ENCODE measurements around the gene PCBD2. TPM values are rescaled to one million over a fixed set of nuclear protein-coding genes. Genes with fewer than 3 reads are reported as not detected.

The PCBD2 gene
- total RNA-seq, 1 experiment from 2014 or later, result 17.6 TPM

DNA sequence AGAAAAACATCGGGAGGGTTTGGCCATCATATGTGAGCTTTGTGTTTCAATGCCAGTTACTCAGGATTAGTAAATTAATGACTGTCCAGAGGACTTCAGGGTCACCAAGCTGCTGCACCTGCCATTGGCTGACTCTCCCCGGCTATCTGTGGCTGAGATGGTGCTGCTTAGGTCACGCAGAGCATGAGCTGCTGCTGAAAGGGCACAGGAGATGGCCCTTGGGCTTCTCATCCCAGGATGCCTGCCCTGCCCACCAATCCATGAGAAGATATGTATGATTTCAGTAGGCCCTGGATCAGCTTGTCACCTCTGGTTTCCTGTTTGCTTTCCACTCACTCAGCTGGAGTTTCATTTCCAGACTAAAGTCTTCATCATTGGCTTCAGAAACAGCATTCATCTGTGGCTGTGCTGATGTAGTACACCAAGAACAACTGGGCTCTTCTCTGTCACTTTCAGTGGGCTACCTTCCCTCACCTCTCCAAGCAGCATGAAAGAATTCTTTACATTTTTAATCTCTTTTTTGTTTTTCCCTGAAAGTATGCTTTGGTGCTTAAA, 60.4 kb downstream of the PCBD2 start:
- H3K9me2 ChIP-seq (ENCODE audit: insufficient read depth), result no peaks in the 10 kb centered on the region
- DNase-seq, result no peak
- no peak overlapping the region for H2AFZ ChIP-seq
- intact Hi-C loops (cut with micrococcal nuclease; ENCODE audit: unreplicated experiment), result no loop called here
- no peak overlapping the region for H3K4me2 ChIP-seq
- H3K4me1 ChIP-seq (replicated peaks; ENCODE audit: insufficient read depth), result peaks cover 28% of the 10 kb centered on the region
- peaks cover 24% of the 10 kb centered on the region; the same call in 1 of the 2 replicates for H3F3A ChIP-seq (ENCODE audit: insufficient read depth, low read depth)
- no peak overlapping the region for H3K4me3 ChIP-seq
- H3K27me3 ChIP-seq (ENCODE audit: insufficient read depth, low read depth), result no peaks in the 10 kb centered on the region
- no TSS peak for BruUV-seq (replicated peaks)
- no peaks in the 10 kb centered on the region for H3K36me3 ChIP-seq (ENCODE audit: low read depth)
- H3K27ac ChIP-seq, result no peak overlapping the region
- ChIA-PET CTCF (no interaction called here), POLR2A (ENCODE audit: unreplicated experiment) (no interaction called here)
- H4K20me1 ChIP-seq (ENCODE audit: insufficient read depth), result no peaks in the 10 kb centered on the region
- no peaks in the 10 kb centered on the region for H3K9me3 ChIP-seq (ENCODE audit: insufficient read depth, low read depth)
- no peaks in the 10 kb centered on the region for H3K79me2 ChIP-seq (ENCODE audit: low read depth)
- TF ChIP-seq, protein P1, sequence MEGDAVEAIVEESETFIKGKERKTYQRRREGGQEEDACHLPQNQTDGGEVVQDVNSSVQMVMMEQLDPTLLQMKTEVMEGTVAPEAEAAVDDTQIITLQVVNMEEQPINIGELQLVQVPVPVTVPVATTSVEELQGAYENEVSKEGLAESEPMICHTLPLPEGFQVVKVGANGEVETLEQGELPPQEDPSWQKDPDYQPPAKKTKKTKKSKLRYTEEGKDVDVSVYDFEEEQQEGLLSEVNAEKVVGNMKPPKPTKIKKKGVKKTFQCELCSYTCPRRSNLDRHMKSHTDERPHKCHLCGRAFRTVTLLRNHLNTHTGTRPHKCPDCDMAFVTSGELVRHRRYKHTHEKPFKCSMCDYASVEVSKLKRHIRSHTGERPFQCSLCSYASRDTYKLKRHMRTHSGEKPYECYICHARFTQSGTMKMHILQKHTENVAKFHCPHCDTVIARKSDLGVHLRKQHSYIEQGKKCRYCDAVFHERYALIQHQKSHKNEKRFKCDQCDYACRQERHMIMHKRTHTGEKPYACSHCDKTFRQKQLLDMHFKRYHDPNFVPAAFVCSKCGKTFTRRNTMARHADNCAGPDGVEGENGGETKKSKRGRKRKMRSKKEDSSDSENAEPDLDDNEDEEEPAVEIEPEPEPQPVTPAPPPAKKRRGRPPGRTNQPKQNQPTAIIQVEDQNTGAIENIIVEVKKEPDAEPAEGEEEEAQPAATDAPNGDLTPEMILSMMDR (conservative IDR thresholded peaks at IDR 0.05), result no peak
- no peak for TF ChIP-seq EZH2 (IDR thresholded peaks at IDR 0.05; ENCODE audit: low read depth)

DNA sequence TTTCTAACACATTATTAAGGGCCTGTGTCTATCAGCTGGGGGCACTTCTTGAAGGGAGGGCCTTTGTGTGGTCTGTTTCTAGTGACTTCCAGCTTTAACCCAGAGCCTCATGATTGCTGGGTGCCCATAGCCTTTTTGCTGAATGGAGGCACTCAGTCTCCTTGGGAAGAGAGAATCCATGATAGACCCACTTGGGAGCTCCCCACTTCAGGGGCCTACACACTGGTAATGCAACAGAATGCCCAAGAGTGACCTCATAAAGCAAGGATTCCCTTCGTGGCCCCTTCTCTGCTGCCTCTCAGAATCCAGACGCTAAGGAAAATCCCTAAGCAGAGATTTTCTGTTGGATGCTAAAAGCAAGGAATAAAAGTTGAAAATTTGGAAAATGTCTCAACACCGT, 62.7 kb downstream of the PCBD2 start, which contains the start of gene CATSPER3:
Gene CATSPER3, plus strand, starts transcription at position 301 of the 400 bp plus-strand sequence. Its CDS starts 85 bp downstream, at position 386.
- CTCF ChIA-PET, result no interaction called here
- H3K9me3 ChIP-seq (ENCODE audit: insufficient read depth, low read depth), result no peaks in the 10 kb centered on the region
- H3K4me2 ChIP-seq, result peak within 1 kb of the TSS; percentile 54
- H3F3A ChIP-seq (ENCODE audit: insufficient read depth, low read depth), result peaks cover 24% of the 10 kb centered on the region; the same call in 1 of the 2 replicates
- H3K27me3 ChIP-seq (ENCODE audit: insufficient read depth, low read depth), result no peaks in the 10 kb centered on the region
- no peaks in the 10 kb centered on the region for H3K79me2 ChIP-seq (ENCODE audit: low read depth)
- no TSS peak for BruUV-seq (replicated peaks)
- H3K36me3 ChIP-seq (ENCODE audit: low read depth), result no peaks in the 10 kb centered on the region
- no peak for DNase-seq
- TF ChIP-seq, protein P1 (conservative IDR thresholded peaks at IDR 0.05), result no peak
- no peak for TF ChIP-seq EZH2 (IDR thresholded peaks at IDR 0.05; ENCODE audit: low read depth)
- H4K20me1 ChIP-seq (ENCODE audit: insufficient read depth), result no peaks in the 10 kb centered on the region
- POLR2A ChIA-PET (ENCODE audit: unreplicated experiment), result interaction anchor here (0.7 kb wide), 1 partner anchor 19 kb away, joined by 8 read pairs; no protein-coding TSS in a partner anchor
- intact Hi-C loops (cut with micrococcal nuclease; ENCODE audit: unreplicated experiment), result no loop called here
- H2AFZ ChIP-seq, result no peak within 1 kb of the TSS
- no peak within 1 kb of the TSS for H3K4me3 ChIP-seq
- peaks cover 28% of the 10 kb centered on the region for H3K4me1 ChIP-seq (replicated peaks; ENCODE audit: insufficient read depth)
- H3K9me2 ChIP-seq (ENCODE audit: insufficient read depth), result no peaks in the 10 kb centered on the region
- H3K27ac ChIP-seq, result peak within 1 kb of the TSS; percentile 64

- H3K27me3 ChIP-seq (ENCODE audit: insufficient read depth, low read depth), result no peaks in the 10 kb centered on the region
- peak; percentile 32 to 89 for DNase-seq
- no peaks in the 10 kb centered on the region for H3K9me2 ChIP-seq (ENCODE audit: insufficient read depth)
- peak overlapping the region; percentile 54 for H3K4me2 ChIP-seq
- H2AFZ ChIP-seq, result no peak overlapping the region
- ChIA-PET CTCF (no interaction called here), POLR2A (ENCODE audit: unreplicated experiment) (interaction anchor here (0.6 kb wide), 1 partner anchor 80 kb away, joined by 5 read pairs; no protein-coding TSS in a partner anchor)
- peaks cover 28% of the 10 kb centered on the region for H3K4me1 ChIP-seq (replicated peaks; ENCODE audit: insufficient read depth)
- no peaks in the 10 kb centered on the region for H3K9me3 ChIP-seq (ENCODE audit: insufficient read depth, low read depth)
- TF ChIP-seq, protein P1 (conservative IDR thresholded peaks at IDR 0.05), result no peak
- no peak for TF ChIP-seq EZH2 (IDR thresholded peaks at IDR 0.05; ENCODE audit: low read depth)
- H3K4me3 ChIP-seq, result no peak overlapping the region
- no peaks in the 10 kb centered on the region for H3K36me3 ChIP-seq (ENCODE audit: low read depth)
- peak overlapping the region; percentile 64 for H3K27ac ChIP-seq
- H4K20me1 ChIP-seq (ENCODE audit: insufficient read depth), result no peaks in the 10 kb centered on the region
- intact Hi-C loops (cut with micrococcal nuclease; ENCODE audit: unreplicated experiment), result no loop called here
- no peaks in the 10 kb centered on the region for H3K79me2 ChIP-seq (ENCODE audit: low read depth)
- no TSS peak for BruUV-seq (replicated peaks)
- H3F3A ChIP-seq (ENCODE audit: insufficient read depth, low read depth), result peaks cover 24% of the 10 kb centered on the region; the same call in 1 of the 2 replicates
Measured at GRCh38 chr5:134968055-134968454, 63.1 kb downstream of the PCBD2 start.

Data from PC-9 (cell line).